Common myeloid progenitor, CD34-positive (primary cell): Measurements from ENCODE around the gene PLCL1.

Experiments used
- CTCF ChIA-PET: fragments of 350-600 bp; sonication (Branson Sonifier 250); formaldehyde crosslinking; loops from one replicate; lab custom pipeline; 2021; ENCODE audit warnings: antibody characterized with exemption; lab: Charles Lee
- POLR2A ChIA-PET: fragments of 350-600 bp; sonication (Branson Sonifier 250); formaldehyde crosslinking; loops from one replicate; lab custom pipeline; 2021; ENCODE audit warnings: antibody characterized with exemption; lab: Charles Lee
- DNase-seq, 3 donors: peaks; one replicate each; pipeline versions ENCODE4 v3.0.0 to v3.0.0-alpha.2; 2013
- H3K27ac ChIP-seq, 2 experiments: 1 replicate in 1 of 2; 2 replicates in 1 of 2; pipeline ENCODE4 v1.7.0; 2013; ENCODE audit warnings: inconsistent platforms in 2 of 2, low read length in 2 of 2, mild to moderate bottlenecking in 2 of 2, low read depth in 1 of 2, moderate library complexity in 1 of 2; ENCODE audit not compliant: severe bottlenecking in 2 of 2, insufficient read depth in 1 of 2, poor library complexity in 1 of 2
- H3K27me3 ChIP-seq, 5 experiments: replicated peaks in 2 of 5; 1 replicate in 3 of 5; 2 replicates in 2 of 5; pipeline versions ENCODE4 v1.6.1 to v1.7.0; 2013; ENCODE audit warnings: low read length in 4 of 5, mild to moderate bottlenecking in 2 of 5, moderate library complexity in 2 of 5, inconsistent platforms in 1 of 5; ENCODE audit not compliant: insufficient read depth in 5 of 5, control insufficient read depth in 4 of 5
- H3K36me3 ChIP-seq, 4 experiments: 1 replicate in 2 of 4; 2 replicates in 2 of 4; pipeline versions ENCODE4 v1.6.1 to v1.7.0; 2013; ENCODE audit warnings: low read length in 3 of 4, control low read depth in 1 of 4, mild to moderate bottlenecking in 1 of 4; ENCODE audit not compliant: control insufficient read depth in 4 of 4, insufficient read depth in 4 of 4
- H3K4me1 ChIP-seq, 4 experiments: 1 replicate in 3 of 4; 2 replicates in 1 of 4; pipeline versions ENCODE4 v1.6.1 to v1.7.1; 2013; ENCODE audit warnings: low read length in 3 of 4, mild to moderate bottlenecking in 3 of 4, control low read depth in 1 of 4, inconsistent platforms in 1 of 4, moderate library complexity in 1 of 4; ENCODE audit not compliant: control insufficient read depth in 4 of 4, insufficient read depth in 4 of 4; ENCODE audit errors: control extremely low read depth in 1 of 4
- H3K4me3 ChIP-seq, 7 experiments: 1 replicate in 4 of 7; 2 replicates in 3 of 7; pipeline versions ENCODE4 v1.5.1 to v1.7.0; 2013; ENCODE audit warnings: mild to moderate bottlenecking in 7 of 7, low read length in 6 of 7, moderate library complexity in 6 of 7, inconsistent platforms in 2 of 7, low read depth in 2 of 7, control low read depth in 1 of 7; ENCODE audit not compliant: insufficient read depth in 4 of 7, control insufficient read depth in 1 of 7; ENCODE audit errors: extremely low read depth in 1 of 7
- H3K9me3 ChIP-seq, 5 experiments: 1 replicate in 4 of 5; 2 replicates in 1 of 5; pipeline versions ENCODE4 v1.6.1 to v1.7.1; 2013; ENCODE audit warnings: low read length in 4 of 5, mild to moderate bottlenecking in 2 of 5, inconsistent platforms in 1 of 5, low read depth in 1 of 5, moderate library complexity in 1 of 5; ENCODE audit not compliant: control insufficient read depth in 4 of 5, insufficient read depth in 2 of 5; ENCODE audit errors: control extremely low read depth in 1 of 5
- WGBS: methylation state at CpG from one replicate; pipeline ENCODE4 v1.1.5; 2013; ENCODE audit not compliant: insufficient coverage; 5-methylcytosine and 5-hydroxymethylcytosine counted together

PLCL1 gene

GRCh38 chr2:197839327-197839726 lies 34.9 kb downstream of the PLCL1 start:
- no peaks in the 10 kb centered on the region for H3K36me3 ChIP-seq
- 92% methylated on average over 2 of the region's 5 CpGs for WGBS
- POLR2A ChIA-PET: no interaction called here
- H3K27me3 ChIP-seq: no peaks in the 10 kb centered on the region
- peaks cover 0 to 4% (median 0%) of the 10 kb centered on the region in 5 experiments for H3K9me3 ChIP-seq
- CTCF ChIA-PET: interaction anchor here (0.7 to 1.3 kb wide), 2 partner anchors 47 to 78 kb away, joined by 3 read pairs; no protein-coding TSS in a partner anchor
- peaks cover 0 to 12% (median 4%) of the 10 kb centered on the region in 4 experiments for H3K4me1 ChIP-seq
- DNase-seq: no peak
- no peak overlapping the region for H3K27ac ChIP-seq
- H3K4me3 ChIP-seq: no peak overlapping the region

GRCh38 chr2:197839856-197840255 lies 35.5 kb downstream of the PLCL1 start:
- Histone ChIP-seq H3K4me1 (peaks cover 0 to 12% (median 4%) of the 10 kb centered on the region in 4 experiments), H3K27me3 (no peaks in the 10 kb centered on the region), H3K4me3 (no peak overlapping the region), H3K27ac (no peak overlapping the region), H3K9me3 (peaks cover 0 to 4% (median 0%) of the 10 kb centered on the region in 5 experiments), H3K36me3 (no peaks in the 10 kb centered on the region)
- no peak for DNase-seq
- CTCF ChIA-PET: interaction anchor here (0.7 to 1.3 kb wide), 2 partner anchors 47 to 79 kb away, joined by 3 read pairs; no protein-coding TSS in a partner anchor
- POLR2A ChIA-PET: no interaction called here

GRCh38 chr2:197846128-197846527 lies 41.7 kb downstream of the PLCL1 start:
- no peaks in the 10 kb centered on the region for H3K4me1 ChIP-seq
- H3K27me3 ChIP-seq: no peaks in the 10 kb centered on the region
- H3K9me3 ChIP-seq: peaks cover 0 to 3% (median 0%) of the 10 kb centered on the region in 5 experiments
- ChIA-PET CTCF (interaction anchor here (0.9 to 1.5 kb wide), 2 partner anchors 33 to 34 kb away, joined by 3 read pairs; no protein-coding TSS in a partner anchor), POLR2A (no interaction called here)
- no peaks in the 10 kb centered on the region for H3K36me3 ChIP-seq
- no peak for DNase-seq
- WGBS: 100% methylated on average over 2 of the region's 2 CpGs
- H3K4me3 ChIP-seq: no peak overlapping the region
- no peak overlapping the region for H3K27ac ChIP-seq

DNA sequence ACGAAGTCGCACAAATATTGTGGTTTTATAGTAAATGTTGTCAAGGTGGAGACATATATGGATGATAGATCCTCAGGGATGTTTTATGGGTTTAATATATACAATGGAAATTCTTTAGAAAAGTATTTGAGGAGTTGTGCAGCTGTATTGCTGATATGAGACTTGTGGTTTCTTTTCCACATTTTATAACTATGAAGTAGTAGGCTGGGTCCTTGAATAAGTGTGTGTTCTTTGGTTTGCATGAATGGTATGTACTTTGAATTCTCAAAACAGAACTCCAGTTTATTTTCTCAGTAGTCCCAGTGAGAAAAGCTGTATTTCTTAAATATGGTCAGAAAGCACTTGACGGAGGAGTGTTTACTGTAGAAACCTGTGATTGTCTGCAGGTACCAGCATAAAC lies 42.4 kb downstream of the PLCL1 start:
- no peaks in the 10 kb centered on the region for H3K9me3 ChIP-seq
- H3K27me3 ChIP-seq: no peaks in the 10 kb centered on the region
- H3K4me1 ChIP-seq: no peaks in the 10 kb centered on the region
- no peak for DNase-seq
- H3K36me3 ChIP-seq: no peaks in the 10 kb centered on the region
- CTCF ChIA-PET: interaction anchor here (0.9 kb wide), 2 partner anchors 9 to 33 kb away, joined by 3 read pairs; no protein-coding TSS in a partner anchor
- WGBS: 100% methylated on average over 1 of the region's 3 CpGs
- H3K27ac ChIP-seq: no peak overlapping the region
- POLR2A ChIA-PET: no interaction called here
- H3K4me3 ChIP-seq: no peak overlapping the region

GRCh38 chr2:197847651-197848401 lies 43.4 kb downstream of the PLCL1 start:
- DNase-seq: no peak
- ChIA-PET POLR2A (no interaction called here), CTCF (interaction anchor here (0.6 kb wide), 1 partner anchor 778 kb away, joined by 4 read pairs; no protein-coding TSS in a partner anchor)

DNA sequence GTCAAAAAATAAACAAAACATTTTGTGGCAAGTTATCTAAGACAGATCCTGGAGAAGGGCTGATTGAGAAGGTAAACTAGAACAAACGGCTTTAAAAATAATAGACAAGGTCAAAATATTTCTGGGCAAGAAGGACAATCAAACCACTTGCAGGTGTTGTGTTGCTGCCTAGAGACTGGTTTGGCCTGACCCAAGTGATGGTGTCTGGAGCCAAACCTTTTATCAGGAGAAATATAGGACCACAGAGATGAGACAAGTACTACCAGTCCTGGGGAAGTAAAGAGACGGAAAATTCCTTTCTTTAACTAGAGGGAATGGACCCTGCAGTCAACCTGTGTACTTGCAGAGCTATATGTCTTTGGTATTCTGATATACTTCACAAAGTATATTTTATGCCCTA lies 44.2 kb downstream of the PLCL1 start:
- Histone ChIP-seq H3K36me3 (no peaks in the 10 kb centered on the region), H3K4me1 (no peaks in the 10 kb centered on the region), H3K4me3 (no peak overlapping the region), H3K27me3 (no peaks in the 10 kb centered on the region), H3K9me3 (no peaks in the 10 kb centered on the region), H3K27ac (no peak overlapping the region)
- POLR2A ChIA-PET: no interaction called here
- WGBS: 100% methylated on average over 1 of the region's 2 CpGs
- CTCF ChIA-PET: no interaction called here
- no peak for DNase-seq

More at GRCh38 chr2:197847651-197848401, 43.4 kb downstream of the PLCL1 start:
- 93% methylated on average over 6 of the region's 7 CpGs for WGBS
- no peaks in the 10 kb centered on the region for H3K36me3 ChIP-seq
- no peaks in the 10 kb centered on the region for H3K27me3 ChIP-seq
- no peak overlapping the region for H3K27ac ChIP-seq
- H3K4me1 ChIP-seq: no peaks in the 10 kb centered on the region
- H3K9me3 ChIP-seq: no peaks in the 10 kb centered on the region
- no peak overlapping the region for H3K4me3 ChIP-seq

DNA sequence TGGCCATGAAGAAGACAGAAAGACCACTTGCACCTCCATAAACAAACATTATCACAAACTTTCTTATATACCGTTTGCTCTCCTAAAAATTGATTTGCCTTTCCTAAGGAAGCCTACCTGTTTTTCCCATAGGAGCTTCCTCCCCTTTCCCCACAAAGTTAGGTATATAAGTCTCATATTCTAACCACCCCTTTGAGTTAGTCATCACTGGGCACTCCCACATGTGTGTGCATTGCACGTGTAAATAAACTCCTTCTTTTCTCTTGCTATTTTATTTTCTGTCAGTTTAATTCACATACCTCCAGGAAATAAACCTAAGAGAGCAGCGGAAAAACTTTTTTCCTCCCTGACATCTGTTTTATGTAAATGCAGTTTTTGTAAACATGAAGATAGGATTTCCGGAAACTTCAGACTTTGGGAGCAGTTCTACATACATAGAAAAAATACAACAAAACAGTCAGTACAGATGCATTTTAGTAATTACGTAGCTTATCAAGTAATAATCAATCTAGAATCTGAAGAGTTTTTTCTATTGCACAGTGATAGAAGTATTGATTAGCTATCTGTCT lies 46.6 kb downstream of the PLCL1 start:
- H3K9me3 ChIP-seq: no peaks in the 10 kb centered on the region
- no peaks in the 10 kb centered on the region for H3K27me3 ChIP-seq
- no peak for DNase-seq
- ChIA-PET CTCF (interaction anchor here (1.2 to 2.1 kb wide), 3 partner anchors 13 to 281 kb away, joined by 3 to 5 read pairs (median 4); no protein-coding TSS in a partner anchor), POLR2A (no interaction called here)
- H3K36me3 ChIP-seq: no peaks in the 10 kb centered on the region
- no peaks in the 10 kb centered on the region for H3K4me1 ChIP-seq
- no peak overlapping the region for H3K4me3 ChIP-seq
- no peak overlapping the region for H3K27ac ChIP-seq
- 83% methylated on average over 1 of the region's 5 CpGs for WGBS
